ENCODE measurements around the gene S1PR3.

- peak; percentile 78 for TF ChIP-seq POLR2A (IDR thresholded peaks at IDR 0.05)
- TF ChIP-seq CTCF (IDR thresholded peaks at IDR 0.05) = peak in 1 of 4 experiments; percentile 5
- TF ChIP-seq POLR2AphosphoS5 (IDR thresholded peaks at IDR 0.05) = peak; percentile 58
Measured at GRCh38 chr9:88991066-88992034, at the start of gene S1PR3.

All from prostate gland (tissue), 2 donors.